ENCODE data around the gene TCP1. TPM values are rescaled to one million over a fixed set of nuclear protein-coding genes. Genes with fewer than 3 reads are reported as not detected.

Gene TCP1
- total and polyA plus RNA-seq, 2 donors (not counting 3 experiments of a cell fraction or from before 2014, with no cell fraction given): 168 to 302 TPM

DNA sequence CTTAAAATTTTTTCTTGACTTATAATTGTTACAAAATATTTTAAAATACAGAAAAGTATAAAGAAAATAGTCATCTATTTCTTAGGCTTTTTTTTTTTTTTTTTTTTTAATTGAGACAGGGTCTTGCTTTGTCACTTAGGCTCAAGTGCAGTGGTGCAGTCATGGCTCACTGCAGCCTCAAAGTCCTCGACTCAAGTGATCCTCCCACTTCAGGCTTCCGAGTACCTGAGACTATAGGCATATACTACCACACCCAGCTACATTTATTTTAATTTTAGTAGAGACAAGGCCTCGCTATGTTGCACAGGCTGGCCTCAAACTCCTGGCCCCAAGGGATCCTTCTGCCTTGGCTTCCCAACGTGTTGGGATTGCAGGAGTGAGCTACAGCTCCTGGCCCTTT lies 32.9 kb downstream of the TCP1 start:
- CTCF ChIA-PET: interaction anchor here (1.4 kb wide), 1 partner anchor 29 kb away, joined by 3 read pairs; the partner anchor contains the start of gene WTAP
- Histone ChIP-seq H3K9me3 (replicated peaks; ENCODE audit: control insufficient read depth, insufficient read depth, low read length) (no peaks in the 10 kb centered on the region), H3K9ac (replicated peaks; ENCODE audit: extremely low read depth, insufficient read depth, low read length) (no peak overlapping the region), H3K27me3 (ENCODE audit: control insufficient read depth in 2 of 2, insufficient read depth in 2 of 2, low read length in 2 of 2) (no peaks in the 10 kb centered on the region), H3K27ac (ENCODE audit: insufficient read depth, low read depth, low read length) (no peak overlapping the region), H4K20me1 (replicated peaks; ENCODE audit: control insufficient read depth, extremely low read depth, insufficient read depth, low read length) (no peaks in the 10 kb centered on the region), H3K36me3 (ENCODE audit: control insufficient read depth in 2 of 2, extremely low read depth in 1 of 2, insufficient read depth in 2 of 2, low read length in 2 of 2) (peaks cover 18 to 22% of the 10 kb centered on the region in 2 experiments), H3K4me1 (ENCODE audit: control insufficient read depth, extremely low read depth, insufficient read depth, low read length) (peaks cover 13% of the 10 kb centered on the region), H3K4me3 (replicated peaks in 1 of 3; ENCODE audit: insufficient read depth in 1 of 3, low read depth in 1 of 3, low read length in 3 of 3) (no peak overlapping the region), H3K9me1 (replicated peaks; ENCODE audit: control insufficient read depth, extremely low read depth, insufficient read depth, low read length) (no peaks in the 10 kb centered on the region), H2AFZ (ENCODE audit: low read depth, low read length) (no peak overlapping the region), H3K79me2 (ENCODE audit: control insufficient read depth, insufficient read depth, low read length) (peaks cover 10% of the 10 kb centered on the region), H3K4me2 (ENCODE audit: insufficient read depth, low read length) (no peak overlapping the region)
- DNase-seq (ENCODE audit: low read depth, low spot score) (no peak), FAIRE-seq (no peak)
- intact Hi-C loops (cut with micrococcal nuclease): no loop called here
- dilution Hi-C loops (cut with MboI; ENCODE audit: extremely low pct_ligation_motif_present, low sequenced_read_pairs): no loop called here
- TF ChIP-seq JUN (IDR thresholded peaks at IDR 0.05; ENCODE audit: borderline replicate concordance, insufficient read depth, insufficient read length, low read depth) (no peak), POLR2A (IDR thresholded peaks at IDR 0.05; ENCODE audit: low read depth, low read length) (no peak), EZH2 (IDR thresholded peaks at IDR 0.05; ENCODE audit: borderline replicate concordance, low read depth, low read length, severe bottlenecking) (no peak), POLR2AphosphoS5 (IDR thresholded peaks at IDR 0.05; ENCODE audit: insufficient read depth, low read depth, low read length) (no peak), MYC (IDR thresholded peaks at IDR 0.05; ENCODE audit: low read depth, low read length) (no peak), GATA2 (IDR thresholded peaks at IDR 0.05; ENCODE audit: insufficient read depth, insufficient read length, low read depth, low read length) (no peak), FOS (IDR thresholded peaks at IDR 0.05; ENCODE audit: borderline replicate concordance, insufficient read depth, low read length) (no peak)
- TF ChIP-seq, protein P1, sequence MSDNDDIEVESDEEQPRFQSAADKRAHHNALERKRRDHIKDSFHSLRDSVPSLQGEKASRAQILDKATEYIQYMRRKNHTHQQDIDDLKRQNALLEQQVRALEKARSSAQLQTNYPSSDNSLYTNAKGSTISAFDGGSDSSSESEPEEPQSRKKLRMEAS (IDR thresholded peaks at IDR 0.05; ENCODE audit: insufficient read depth, insufficient read length): no peak
- TF ChIP-seq, protein P2, sequence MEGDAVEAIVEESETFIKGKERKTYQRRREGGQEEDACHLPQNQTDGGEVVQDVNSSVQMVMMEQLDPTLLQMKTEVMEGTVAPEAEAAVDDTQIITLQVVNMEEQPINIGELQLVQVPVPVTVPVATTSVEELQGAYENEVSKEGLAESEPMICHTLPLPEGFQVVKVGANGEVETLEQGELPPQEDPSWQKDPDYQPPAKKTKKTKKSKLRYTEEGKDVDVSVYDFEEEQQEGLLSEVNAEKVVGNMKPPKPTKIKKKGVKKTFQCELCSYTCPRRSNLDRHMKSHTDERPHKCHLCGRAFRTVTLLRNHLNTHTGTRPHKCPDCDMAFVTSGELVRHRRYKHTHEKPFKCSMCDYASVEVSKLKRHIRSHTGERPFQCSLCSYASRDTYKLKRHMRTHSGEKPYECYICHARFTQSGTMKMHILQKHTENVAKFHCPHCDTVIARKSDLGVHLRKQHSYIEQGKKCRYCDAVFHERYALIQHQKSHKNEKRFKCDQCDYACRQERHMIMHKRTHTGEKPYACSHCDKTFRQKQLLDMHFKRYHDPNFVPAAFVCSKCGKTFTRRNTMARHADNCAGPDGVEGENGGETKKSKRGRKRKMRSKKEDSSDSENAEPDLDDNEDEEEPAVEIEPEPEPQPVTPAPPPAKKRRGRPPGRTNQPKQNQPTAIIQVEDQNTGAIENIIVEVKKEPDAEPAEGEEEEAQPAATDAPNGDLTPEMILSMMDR (IDR thresholded peaks at IDR 0.05; ENCODE audit: extremely low read depth in 1 of 2, insufficient read depth in 1 of 2, low read depth in 1 of 2, low read length in 2 of 2): no peak
- POLR2A ChIA-PET: interaction anchor here (0.6 kb wide), 1 partner anchor 19 kb away, joined by 3 read pairs; no protein-coding TSS in a partner anchor
- BruUV-seq (replicated peaks): no TSS peak
